PC-3 (cell line): ENCODE data around the gene D2HGDH.

Experiments
- EZH2 ChIP-seq: fragments of 300-600 bp; sonication (generic); IDR thresholded peaks from one replicate; pipeline ENCODE4 v1.6.1; 2017; ENCODE audit warnings: antibody characterized with exemption, mild to moderate bottlenecking, low read length; ENCODE audit not compliant: unreplicated experiment
- TF ChIP-seq, protein P1 (sequence below): fragments of 300-600 bp; sonication (generic); conservative IDR thresholded peaks from 2 replicates; pipeline ENCODE4 v1.5.1; 2017; ENCODE audit warnings: antibody characterized with exemption, low read depth, mild to moderate bottlenecking, low read length

GRCh38 chr2:241777170-241777685, 42.8 kb downstream of the D2HGDH start:
- no peak for TF ChIP-seq EZH2
- TF ChIP-seq, protein P1, sequence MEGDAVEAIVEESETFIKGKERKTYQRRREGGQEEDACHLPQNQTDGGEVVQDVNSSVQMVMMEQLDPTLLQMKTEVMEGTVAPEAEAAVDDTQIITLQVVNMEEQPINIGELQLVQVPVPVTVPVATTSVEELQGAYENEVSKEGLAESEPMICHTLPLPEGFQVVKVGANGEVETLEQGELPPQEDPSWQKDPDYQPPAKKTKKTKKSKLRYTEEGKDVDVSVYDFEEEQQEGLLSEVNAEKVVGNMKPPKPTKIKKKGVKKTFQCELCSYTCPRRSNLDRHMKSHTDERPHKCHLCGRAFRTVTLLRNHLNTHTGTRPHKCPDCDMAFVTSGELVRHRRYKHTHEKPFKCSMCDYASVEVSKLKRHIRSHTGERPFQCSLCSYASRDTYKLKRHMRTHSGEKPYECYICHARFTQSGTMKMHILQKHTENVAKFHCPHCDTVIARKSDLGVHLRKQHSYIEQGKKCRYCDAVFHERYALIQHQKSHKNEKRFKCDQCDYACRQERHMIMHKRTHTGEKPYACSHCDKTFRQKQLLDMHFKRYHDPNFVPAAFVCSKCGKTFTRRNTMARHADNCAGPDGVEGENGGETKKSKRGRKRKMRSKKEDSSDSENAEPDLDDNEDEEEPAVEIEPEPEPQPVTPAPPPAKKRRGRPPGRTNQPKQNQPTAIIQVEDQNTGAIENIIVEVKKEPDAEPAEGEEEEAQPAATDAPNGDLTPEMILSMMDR, result no peak
